OCI-LY3 (cell line): ENCODE measurements around the gene KCNA4.

Experiments used
- CTCF ChIP-seq: fragments of 200-600, 300-600 bp; sonication (generic); IDR thresholded peaks from 2 replicates; pipeline ENCODE4 v1.5.1; 2014; ENCODE audit warnings: antibody characterized with exemption, low read length, low read depth
- EZH2phosphoT487 ChIP-seq: fragments of 200-600 bp; shearing (Covaris generic); IDR thresholded peaks from 2 replicates; pipeline ENCODE4 v1.6.1; 2018; ENCODE audit warnings: antibody characterized with exemption, mixed run types, low read depth

DNA sequence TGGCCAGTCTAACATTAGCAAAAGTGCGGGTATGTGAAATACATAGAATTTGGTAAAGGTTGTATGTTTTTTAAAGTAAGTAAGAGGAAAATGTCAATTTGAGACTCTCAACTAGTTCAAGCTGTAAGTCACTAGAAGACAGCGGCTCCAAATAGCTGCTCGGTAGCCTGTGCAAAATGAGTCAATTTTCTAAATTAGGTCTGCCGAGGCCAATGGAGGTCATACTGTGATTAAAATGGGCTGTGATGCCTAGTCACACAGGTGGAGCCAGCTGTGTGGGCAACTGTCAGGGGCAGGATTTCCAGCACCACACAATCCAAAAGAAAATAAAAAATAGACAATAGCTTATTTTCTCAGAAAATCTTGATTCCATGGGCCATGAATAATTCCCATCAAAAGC is 32.3 kb downstream of the KCNA4 start:
- TF ChIP-seq CTCF = no peak
- no peak for TF ChIP-seq EZH2phosphoT487
